Measurements from ENCODE around the gene APP.

Gene APP

GRCh38 chr21:25994758-25995163 lies 175.8 kb downstream of the APP start:
- Mint-ChIP-seq H3K27ac (peak overlapping the region in 2 of 3 experiments; percentile 43 to 68), H3K4me1 (peaks cover 51% of the 10 kb centered on the region), H3K27me3 (ENCODE audit: low read depth) (no peaks in the 10 kb centered on the region), H3K9me3 (no peaks in the 10 kb centered on the region), H3K4me3 (no peak overlapping the region), H3K36me3 (ENCODE audit: low read depth) (peaks cover 62% of the 10 kb centered on the region)
- no peak for TF ChIP-seq CTCF (IDR thresholded peaks at IDR 0.05; ENCODE audit: unreplicated experiment in 3 of 3)

- Mint-ChIP-seq H3K27ac (peak overlapping the region in 1 of 3 experiments; percentile 23), H3K36me3 (ENCODE audit: low read depth) (peaks cover 60% of the 10 kb centered on the region), H3K4me3 (no peak overlapping the region), H3K27me3 (ENCODE audit: low read depth) (no peaks in the 10 kb centered on the region), H3K9me3 (no peaks in the 10 kb centered on the region), H3K4me1 (peaks cover 18% of the 10 kb centered on the region)
- TF ChIP-seq CTCF (IDR thresholded peaks at IDR 0.05; ENCODE audit: unreplicated experiment in 3 of 3) = no peak
Observed at GRCh38 chr21:25988738-25989137, 181.8 kb downstream of the APP start.

- TF ChIP-seq CTCF (IDR thresholded peaks at IDR 0.05; ENCODE audit: unreplicated experiment in 3 of 3) = no peak
- Mint-ChIP-seq H3K9me3 (no peaks in the 10 kb centered on the region), H3K36me3 (ENCODE audit: low read depth) (peaks cover 55% of the 10 kb centered on the region), H3K4me1 (peaks cover 21% of the 10 kb centered on the region), H3K27me3 (ENCODE audit: low read depth) (no peaks in the 10 kb centered on the region), H3K4me3 (no peak overlapping the region), H3K27ac (peak overlapping the region in 2 of 3 experiments; percentile 33 to 38)
Observed at GRCh38 chr21:25987531-25987930, 183.0 kb downstream of the APP start.

GRCh38 chr21:25986928-25987327 lies 183.6 kb downstream of the APP start:
- Mint-ChIP-seq H3K27ac (no peak overlapping the region), H3K4me3 (no peak overlapping the region), H3K36me3 (ENCODE audit: low read depth) (peaks cover 58% of the 10 kb centered on the region), H3K27me3 (ENCODE audit: low read depth) (no peaks in the 10 kb centered on the region), H3K4me1 (peaks cover 21% of the 10 kb centered on the region), H3K9me3 (no peaks in the 10 kb centered on the region)
- no peak for TF ChIP-seq CTCF (IDR thresholded peaks at IDR 0.05; ENCODE audit: unreplicated experiment in 3 of 3)

GRCh38 chr21:25985990-25986389 lies 184.6 kb downstream of the APP start:
- Mint-ChIP-seq H3K4me1 (peaks cover 21% of the 10 kb centered on the region), H3K4me3 (no peak overlapping the region), H3K27ac (peak overlapping the region in 2 of 3 experiments; percentile 2 to 37), H3K36me3 (ENCODE audit: low read depth) (peaks cover 58% of the 10 kb centered on the region), H3K9me3 (no peaks in the 10 kb centered on the region), H3K27me3 (ENCODE audit: low read depth) (no peaks in the 10 kb centered on the region)
- no peak for TF ChIP-seq CTCF (IDR thresholded peaks at IDR 0.05; ENCODE audit: unreplicated experiment in 3 of 3)

GRCh38 chr21:25984538-25984937 lies 186.0 kb downstream of the APP start:
- Mint-ChIP-seq H3K9me3 (no peaks in the 10 kb centered on the region), H3K27me3 (ENCODE audit: low read depth) (no peaks in the 10 kb centered on the region), H3K4me1 (peaks cover 16% of the 10 kb centered on the region), H3K4me3 (no peak overlapping the region), H3K27ac (no peak overlapping the region), H3K36me3 (ENCODE audit: low read depth) (peaks cover 62% of the 10 kb centered on the region)
- no peak for TF ChIP-seq CTCF (IDR thresholded peaks at IDR 0.05; ENCODE audit: unreplicated experiment in 3 of 3)

All from nephron (organoid).